Measurements from ENCODE around the gene DTNB.

DTNB gene

DNA sequence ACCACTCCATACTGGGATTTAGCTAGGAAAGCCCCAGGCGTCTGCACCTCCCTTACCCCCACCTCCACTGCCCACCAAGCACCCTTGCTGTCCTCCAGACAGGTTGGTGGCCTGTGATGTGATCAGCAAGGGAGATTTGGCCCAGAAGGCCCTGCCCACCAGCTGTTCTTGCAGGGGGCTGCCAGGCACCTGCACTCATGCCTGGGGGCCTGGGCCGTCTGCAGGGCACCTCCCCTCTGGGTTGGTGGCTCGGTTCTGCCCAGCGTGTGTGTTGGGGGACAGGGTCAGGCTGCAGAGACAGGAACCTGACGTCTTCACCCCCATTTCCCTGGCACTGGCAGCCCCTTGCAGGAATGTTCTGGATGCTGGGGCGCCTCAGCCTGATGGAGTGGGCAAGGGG lies 337.4 kb downstream of the DTNB start:
- DNase-seq = no peak

DNA sequence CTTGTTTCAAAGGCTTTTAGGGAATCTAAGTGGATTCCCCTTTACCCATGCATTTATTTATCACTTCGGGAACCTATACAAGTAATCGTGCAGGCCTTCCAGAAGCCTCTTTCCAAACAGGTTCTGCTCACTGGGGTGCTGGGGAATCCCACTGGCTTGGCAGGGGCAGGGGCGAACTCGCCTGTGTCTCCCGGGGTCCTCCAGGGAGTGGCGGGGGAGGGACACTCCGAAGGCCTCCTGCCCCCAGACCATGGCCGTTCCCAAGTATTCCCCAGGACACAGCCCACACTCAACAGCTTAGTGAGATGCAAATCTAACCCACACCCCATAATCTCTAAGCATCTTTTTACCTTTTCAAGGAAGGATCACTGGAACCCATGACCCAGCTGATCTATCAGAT lies 338.2 kb downstream of the DTNB start:
- DNase-seq = no peak

DNA sequence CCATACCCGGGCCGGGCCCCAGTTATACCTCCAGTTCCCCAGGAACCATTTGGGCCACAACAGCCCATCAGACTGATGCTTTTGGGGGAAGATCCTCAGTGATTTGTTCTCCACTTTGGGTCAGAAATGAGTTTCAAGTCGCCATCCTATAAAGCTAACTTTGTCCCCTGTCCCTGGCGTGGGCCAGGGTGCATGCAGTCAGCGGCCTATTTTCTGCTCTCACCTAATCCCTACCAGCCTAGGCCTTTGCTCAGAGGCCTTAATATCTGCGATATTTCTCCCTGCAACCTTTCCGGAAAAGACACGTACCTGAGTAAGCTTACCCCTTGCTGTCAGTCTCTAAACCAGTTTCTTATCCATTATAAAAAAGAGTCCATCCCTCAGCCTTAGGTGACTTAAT lies 338.9 kb downstream of the DTNB start:
- no peak for DNase-seq

DNA sequence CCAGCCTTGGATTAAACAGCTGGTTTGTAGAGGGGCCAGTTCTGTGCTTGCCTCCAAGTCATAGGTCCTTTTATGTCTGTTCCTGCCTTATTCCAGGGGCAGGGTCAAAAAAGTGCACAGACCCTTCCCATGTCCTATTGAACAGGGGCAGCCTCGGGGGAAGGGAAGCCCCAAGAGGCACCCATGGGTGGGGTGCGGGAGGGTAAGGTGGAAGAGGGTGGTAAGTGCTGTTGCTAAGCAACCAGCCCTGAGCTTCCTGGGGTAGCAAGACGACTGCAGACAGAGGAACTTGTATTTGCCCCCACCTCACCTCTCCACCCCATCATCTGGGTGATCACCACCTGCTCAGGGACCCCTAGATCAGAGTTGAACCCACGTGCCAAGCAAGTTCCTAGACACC lies 339.4 kb downstream of the DTNB start:
- DNase-seq = no peak

DNA sequence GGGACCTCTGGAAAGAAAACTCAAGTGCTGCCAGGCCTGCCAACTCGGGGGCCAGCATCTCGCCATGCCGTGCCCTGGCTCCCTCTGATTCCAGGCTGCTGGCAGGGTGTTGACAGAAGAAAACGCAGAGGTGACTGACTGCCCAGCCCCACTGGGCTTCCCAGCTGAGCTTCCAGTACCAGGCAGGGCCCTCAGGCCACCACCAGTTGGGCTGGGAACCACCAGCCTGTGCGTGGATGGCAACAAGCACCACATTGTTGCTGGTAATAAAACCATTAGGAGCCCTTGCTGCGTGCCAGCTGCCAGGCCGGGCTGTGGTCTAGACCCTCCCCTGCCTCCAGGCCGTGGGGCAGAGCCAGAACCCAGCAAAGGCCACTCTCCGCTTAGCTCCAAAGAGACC lies 340.8 kb downstream of the DTNB start:
- no peak for DNase-seq

DNA sequence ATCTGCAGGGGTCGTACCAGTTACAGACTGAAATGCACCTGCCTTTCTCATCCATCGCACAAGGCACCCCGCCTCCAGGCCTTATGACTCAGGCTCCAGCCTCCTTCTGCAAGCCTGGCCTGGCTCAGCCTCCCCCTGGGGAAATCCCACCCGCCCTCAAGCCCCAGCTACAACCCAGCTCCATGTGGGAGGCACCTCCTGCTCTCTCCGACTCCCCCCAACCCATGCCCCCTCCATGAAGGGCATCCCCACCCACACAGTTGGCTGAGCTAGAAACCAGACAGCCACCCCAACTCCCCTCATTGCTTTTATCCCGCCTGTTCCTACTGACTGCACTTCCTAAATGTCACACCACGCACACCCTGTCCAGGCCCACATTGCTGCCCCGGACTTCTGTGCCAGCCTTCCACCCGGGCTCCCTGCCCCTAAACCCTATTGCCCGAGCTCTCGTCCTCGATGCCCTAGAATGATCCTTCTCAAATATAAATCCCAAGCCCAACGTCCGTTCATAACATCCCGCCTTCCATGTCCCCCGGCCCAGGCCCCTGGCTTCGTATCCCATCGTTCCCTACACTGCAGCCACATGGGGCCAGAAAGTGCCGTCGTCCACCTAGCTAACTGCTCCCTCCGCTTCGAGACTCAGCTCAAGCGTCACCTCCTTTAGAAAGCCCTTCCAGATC lies 341.6 kb downstream of the DTNB start:
- no peak for DNase-seq

DNA sequence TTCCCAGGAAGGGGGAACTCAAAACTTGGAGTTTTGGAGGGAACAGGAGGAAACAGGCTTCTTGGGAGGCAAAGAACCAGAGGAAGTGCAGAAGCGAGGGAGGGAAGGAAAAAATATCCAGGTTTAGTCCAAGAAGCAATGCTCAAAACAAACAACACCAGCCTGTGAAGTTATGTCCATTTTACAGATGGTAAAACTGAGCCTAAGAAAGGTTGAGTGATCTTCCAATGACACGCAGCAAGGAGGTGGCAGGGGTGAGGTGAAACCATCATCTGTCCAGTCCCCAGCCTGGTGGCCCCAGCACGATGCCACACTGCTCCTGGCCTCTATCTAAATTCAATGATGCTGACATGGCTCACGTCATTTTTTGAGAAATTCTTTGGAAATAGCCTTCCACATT lies 342.4 kb downstream of the DTNB start:
- no peak for DNase-seq

DNA sequence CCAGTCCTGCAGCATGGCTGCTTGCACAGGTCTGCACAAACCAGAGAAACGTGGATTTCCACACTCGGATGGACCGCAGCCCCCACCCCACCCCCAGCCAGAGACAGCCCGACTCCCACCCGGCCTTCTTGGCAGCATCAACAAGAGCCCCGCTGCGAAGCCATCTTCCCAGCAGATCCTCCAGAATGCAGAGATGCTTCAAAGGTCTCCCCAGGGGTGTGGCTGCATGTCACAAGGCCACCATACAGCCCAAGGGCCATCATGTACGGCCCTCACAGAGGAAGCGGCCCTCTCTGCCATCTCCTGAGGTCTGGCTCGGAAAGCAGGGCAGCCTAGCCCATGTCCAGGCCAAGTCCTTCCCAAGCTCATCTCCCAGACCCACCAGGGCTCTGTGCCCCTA lies 343.1 kb downstream of the DTNB start:
- DNase-seq = no peak

DNA sequence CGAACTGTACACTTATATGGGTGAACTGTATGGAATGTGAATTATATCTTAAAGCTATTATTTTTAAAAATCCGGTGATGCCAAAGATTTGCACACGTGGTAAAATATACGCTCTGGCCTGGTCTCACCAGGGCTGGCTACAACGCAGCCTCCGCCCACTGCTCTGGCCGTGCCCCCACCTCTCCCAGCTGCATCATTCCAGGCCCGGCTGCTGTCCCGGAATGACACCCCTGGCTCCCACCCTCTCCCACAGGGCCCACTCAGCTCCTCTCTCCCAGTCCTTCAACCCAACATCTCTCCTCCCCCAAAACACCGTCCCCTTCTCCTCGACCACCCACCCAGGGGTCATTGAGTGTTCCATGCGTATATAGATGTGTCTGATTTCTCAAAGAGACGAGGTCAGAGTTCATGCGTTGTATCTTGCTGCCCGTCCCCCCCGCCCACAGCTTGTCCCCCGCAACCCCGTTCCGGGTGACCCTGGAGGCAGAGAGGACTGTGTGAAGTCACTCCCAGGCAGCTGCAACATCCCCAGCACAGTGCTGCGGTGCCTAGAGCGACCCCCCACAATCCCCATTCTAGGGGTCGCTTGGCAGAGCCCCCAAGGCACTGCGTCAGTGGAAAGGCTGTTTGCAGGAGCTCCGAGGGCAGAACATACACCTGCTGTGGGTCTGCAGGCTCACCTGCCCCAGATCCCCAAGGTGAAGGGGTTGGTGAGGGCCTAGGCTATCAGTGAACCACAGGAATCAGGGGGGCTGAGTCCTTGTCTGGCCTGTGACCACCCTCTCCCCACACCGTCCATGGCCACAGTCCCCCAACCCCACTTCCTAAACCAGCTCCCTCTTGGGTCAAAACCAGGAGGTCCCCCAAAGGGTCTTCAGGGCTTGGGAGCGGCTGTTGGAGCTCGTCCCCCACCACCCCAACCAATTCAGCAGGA lies 345.0 kb downstream of the DTNB start:
- DNase-seq = no peak
